Measurements from ENCODE around the gene PNLIP. TPM values are rescaled to one million over a fixed set of nuclear protein-coding genes. Genes with fewer than 3 reads are reported as not detected.

PNLIP gene
- total and polyA plus RNA-seq, 9 of the 15 experiments (the other 6 are each of a cell fraction or from before 2014, with no cell fraction given): 0.69 TPM; not detected in 8

GRCh38 chr10:116538992-116539391, 6.7 kb upstream of the PNLIP start (continued):
- TF ChIP-seq ZNF174 (CRISPR knock-in tag; IDR thresholded peaks at IDR 0.05): no peak

GRCh38 chr10:116540814-116541213, 4.9 kb upstream of the PNLIP start:
- intact Hi-C loops (cut with micrococcal nuclease): no loop called here
- no peaks in the 10 kb centered on the region for H3K27me3 ChIP-seq (ENCODE audit: control insufficient read depth in 2 of 2, insufficient read depth in 2 of 2, low read length in 2 of 2)
- no peaks in the 10 kb centered on the region for H3K4me1 ChIP-seq (replicated peaks in 1 of 2; ENCODE audit: control insufficient read depth in 2 of 2, insufficient read depth in 2 of 2, low read length in 2 of 2)
- no peak overlapping the region for H3K27ac ChIP-seq (ENCODE audit: extremely low read depth, low read depth, low read length)
- H3K36me3 ChIP-seq (ENCODE audit: control insufficient read depth, insufficient read depth, low read length): no peaks in the 10 kb centered on the region
- BruUV-seq (replicated peaks): no TSS peak
- H3K79me2 ChIP-seq (ENCODE audit: control insufficient read depth, insufficient read depth, low read length): no peaks in the 10 kb centered on the region
- TF ChIP-seq CCAR2 (IDR thresholded peaks at IDR 0.05; ENCODE audit: low read depth, low read length) (no peak), ARNT (IDR thresholded peaks at IDR 0.05) (no peak), NR1H2 (CRISPR knock-in tag; IDR thresholded peaks at IDR 0.05) (no peak), NR2C1 (IDR thresholded peaks at IDR 0.05) (no peak), NR2C1 (tag; IDR thresholded peaks at IDR 0.05) (no peak), ZNF668 (CRISPR knock-in tag; IDR thresholded peaks at IDR 0.05) (no peak), SETDB1 (IDR thresholded peaks at IDR 0.05; ENCODE audit: low read length) (no peak), IRF1 (CRISPR knock-in tag; IDR thresholded peaks at IDR 0.05; ENCODE audit: borderline replicate concordance) (no peak), ZKSCAN3 (CRISPR knock-in tag; IDR thresholded peaks at IDR 0.05) (no peak)
- in situ Hi-C loops (cut with MboI): no loop called here
- H4K20me1 ChIP-seq (replicated peaks; ENCODE audit: control insufficient read depth, insufficient read depth, low read length): no peaks in the 10 kb centered on the region
- FAIRE-seq (no peak), ATAC-seq (no peak), DNase-seq (ENCODE audit: extremely low read depth in 1 of 4, low spot score in 3 of 4) (no peak)
- no peaks in the 10 kb centered on the region for H3K9me1 ChIP-seq (ENCODE audit: control insufficient read depth, insufficient read depth, low read length)
- WGBS (ENCODE audit: insufficient coverage, low coverage, missing lambda C conversion rate): 0% methylated on average over 2 of the region's 2 CpGs
- no peaks in the 10 kb centered on the region for H3K9me3 ChIP-seq (replicated peaks; ENCODE audit: control insufficient read depth, insufficient read depth, low read depth, low read length)
- no peak overlapping the region for H2AFZ ChIP-seq (ENCODE audit: low read depth, low read length)
- ChIA-PET CTCF (ENCODE audit: low intra/inter-chr PET ratio) (no interaction called here), POLR2A (no interaction called here)
- H3K9ac ChIP-seq (ENCODE audit: insufficient read depth in 1 of 2, low read depth in 2 of 2, low read length in 2 of 2): no peak overlapping the region
- no peak overlapping the region for H3K4me3 ChIP-seq
- H3K4me2 ChIP-seq (ENCODE audit: insufficient read depth, low read length): no peak overlapping the region
